K562 (cell line): ENCODE measurements around the gene CUX1. TPM values are rescaled to one million over a fixed set of nuclear protein-coding genes. Genes with fewer than 3 reads are reported as not detected.
A peak's percentile ranks its signal among the peaks of the same experiment; 100 is the strongest.

Experiments used
- ATAC-seq: fragments of 200-7000 bp; cut with Tn5 transposase; 3 replicates; pipeline ENCODE4 v1.9.1; 2020; ENCODE audit warnings: moderate library complexity
- BruUV-seq: library from RNA; stranded (reverse); fragments of 400-500 nt; replicated peaks from 2 replicates; lab custom pipeline; 2021; lab: Mats Ljungman, UMichigan
- CTCF ChIA-PET: fragments of 300-600 bp; formaldehyde crosslinking; extraction: SDS; loops from one replicate; lab custom pipeline; 2021; ENCODE audit warnings: low intra/inter-chr PET ratio; lab: Yijun Ruan, JAX
- POLR2A ChIA-PET: fragments of 300-600, 350-650 bp; sonication (Branson Sonifier 250); formaldehyde crosslinking; extraction: SDS; loops from one replicate; lab custom pipeline; 2021; ENCODE audit warnings: antibody characterized with exemption, inconsistent platforms; lab: Yijun Ruan, JAX
- DNase-seq, 4 experiments: peaks; one replicate each; pipeline versions ENCODE4 v3.0.0 to v3.0.0-alpha.2; 2011 to 2018; ENCODE audit warnings: low spot score in 3 of 4, mixed read lengths in 3 of 4; ENCODE audit errors: extremely low read depth in 1 of 4
- FAIRE-seq: peaks from 2 replicates; lab custom pipeline; 2011; peaks lifted over from hg19 to GRCh38; lab: Jason Lieb, UNC
- H2AFZ ChIP-seq: 2 replicates; pipeline ENCODE4 v1.6.0; 2011; ENCODE audit warnings: low read depth, low read length, control low read depth, inconsistent platforms
- H3K27ac ChIP-seq: fragments of 200-600 bp; 3 replicates; pipeline ENCODE4 v1.8.0; 2011; ENCODE audit warnings: low read depth, mild to moderate bottlenecking, control low read depth, inconsistent platforms, low read length, moderate library complexity, mixed read lengths; ENCODE audit errors: extremely low read depth
- H3K27me3 ChIP-seq, 2 experiments: fragments of 300-600 bp in 1 of 2; 2 replicates in 1 of 2; 3 replicates in 1 of 2; pipeline versions ENCODE4 v1.6.0 to v1.8.0; 2011; ENCODE audit warnings: inconsistent platforms in 2 of 2, low read length in 2 of 2, mild to moderate bottlenecking in 1 of 2, mixed read lengths in 1 of 2, moderate library complexity in 1 of 2; ENCODE audit not compliant: control insufficient read depth in 2 of 2, insufficient read depth in 2 of 2
- H3K36me3 ChIP-seq: fragments of 300-600 bp; 3 replicates; pipeline ENCODE4 v1.8.0; 2011; ENCODE audit warnings: mild to moderate bottlenecking, low read length, inconsistent platforms; ENCODE audit not compliant: control insufficient read depth, insufficient read depth
- H3K4me1 ChIP-seq, 2 experiments: fragments of 200-600 bp in 1 of 2; replicated peaks in 1 of 2; 2 replicates in 1 of 2; 3 replicates in 1 of 2; pipeline versions ENCODE4 v1.5.1 to v1.8.0; 2011; ENCODE audit warnings: inconsistent platforms in 2 of 2, low read length in 2 of 2, mild to moderate bottlenecking in 1 of 2, mixed read lengths in 1 of 2, moderate library complexity in 1 of 2; ENCODE audit not compliant: control insufficient read depth in 2 of 2, insufficient read depth in 2 of 2
- H3K4me2 ChIP-seq: 2 replicates; pipeline ENCODE4 v1.6.1; 2011; ENCODE audit warnings: low read length, control low read depth, inconsistent platforms, mixed read lengths; ENCODE audit not compliant: insufficient read depth
- H3K4me3 ChIP-seq: fragments of 200-600 bp; sonication (generic), shearing (Covaris generic); 2 replicates; pipeline ENCODE4 v1.5.1; 2016; ENCODE audit warnings: control low read depth, inconsistent platforms
- H3K79me2 ChIP-seq: fragments of 200-600 bp; 3 replicates; pipeline ENCODE4 v1.8.0; 2011; ENCODE audit warnings: low read length, inconsistent platforms; ENCODE audit not compliant: control insufficient read depth, insufficient read depth
- H3K9ac ChIP-seq, 2 experiments: 2 replicates each; pipeline versions ENCODE4 v1.6.0 to v1.6.1; 2011; ENCODE audit warnings: low read depth in 2 of 2, low read length in 2 of 2, control low read depth in 1 of 2, inconsistent platforms in 1 of 2, mild to moderate bottlenecking in 1 of 2, mixed read lengths in 1 of 2; ENCODE audit not compliant: insufficient read depth in 1 of 2
- H3K9me1 ChIP-seq: one replicate; pipeline ENCODE4 v1.6.0; 2011; ENCODE audit warnings: inconsistent platforms, mild to moderate bottlenecking, low read length, moderate library complexity; ENCODE audit not compliant: control insufficient read depth, insufficient read depth
- H3K9me3 ChIP-seq: replicated peaks from 2 replicates; pipeline ENCODE4 v1.5.1; 2011; ENCODE audit warnings: low read depth, low read length, inconsistent platforms; ENCODE audit not compliant: control insufficient read depth, insufficient read depth
- H4K20me1 ChIP-seq: replicated peaks from 2 replicates; pipeline ENCODE4 v1.6.1; 2011; ENCODE audit warnings: low read length, inconsistent platforms, mixed read lengths; ENCODE audit not compliant: control insufficient read depth, insufficient read depth
- CREB1 ChIP-seq, 2 experiments: sonication (generic) in 1 of 2; formaldehyde crosslinking in 1 of 2; IDR thresholded peaks; 2 replicates each; pipeline versions ENCODE4 v1.6.1 to v1.8.0; 2012 to 2022; ENCODE audit warnings: inconsistent platforms in 1 of 2, mild to moderate bottlenecking in 1 of 2, missing genetic modification reagents in 1 of 2, moderate library complexity in 1 of 2
- GATAD2B ChIP-seq: fragments of 450-650 bp; IDR thresholded peaks from 2 replicates; pipeline ENCODE4 v1.6.1; 2017; ENCODE audit warnings: mild to moderate bottlenecking, borderline replicate concordance
- HDAC1 ChIP-seq, 2 experiments: fragments of 450-650 bp; IDR thresholded peaks; 2 replicates each; pipeline ENCODE4 v1.6.1; 2016 to 2017; ENCODE audit warnings: inconsistent platforms in 1 of 2, mild to moderate bottlenecking in 1 of 2, moderate library complexity in 1 of 2
- NR2C1 ChIP-seq, 2 experiments: fragments of 450-650 bp; IDR thresholded peaks; 2 replicates each; pipeline ENCODE4 v1.6.1; 2017; ENCODE audit warnings: mild to moderate bottlenecking in 2 of 2, antibody characterized with exemption in 1 of 2, inconsistent platforms in 1 of 2, missing compliant biosample characterization in 1 of 2, missing genetic modification characterization in 1 of 2
- PCBP1 ChIP-seq: fragments of 200-400 bp; formaldehyde crosslinking; IDR thresholded peaks from 2 replicates; pipeline ENCODE4 v1.6.1; 2018; ENCODE audit warnings: mild to moderate bottlenecking, low read depth, low read length; ENCODE audit not compliant: poor library complexity, severe bottlenecking
- SMAD1 ChIP-seq: fragments of 150-350 bp; IDR thresholded peaks from 2 replicates; pipeline ENCODE4 v1.6.1; 2014; ENCODE audit warnings: low read length, low read depth; ENCODE audit not compliant: partially characterized antibody
- SMAD4 ChIP-seq: fragments of 250-450 bp; sonication (Bioruptor Pico); conservative IDR thresholded peaks from 2 replicates; pipeline ENCODE4 v1.8.0; 2021; ENCODE audit warnings: inconsistent platforms, mild to moderate bottlenecking, moderate library complexity
- SMARCA4 ChIP-seq: fragments of 450-650 bp; IDR thresholded peaks from 2 replicates; pipeline ENCODE4 v1.6.1; 2016
- TSC22D4 ChIP-seq: fragments of 450-650 bp; IDR thresholded peaks from 2 replicates; pipeline ENCODE4 v1.6.1; 2016; ENCODE audit warnings: missing genetic modification characterization, missing biosample characterization, control low read depth
- ZFP30 ChIP-seq: fragments of 250-450 bp; sonication (Bioruptor Pico); IDR thresholded peaks from 2 replicates; pipeline ENCODE4 v1.8.0; 2022; ENCODE audit warnings: moderate library complexity, mild to moderate bottlenecking, inconsistent platforms, borderline replicate concordance
- whole genome bisulfite sequencing: fragments of 100-300 bp; shearing (Covaris generic); methylation state at CpG from one replicate; pipeline ENCODE4 v1.1.6; 2016; ENCODE audit warnings: low coverage, mixed read lengths; ENCODE audit not compliant: insufficient coverage; ENCODE audit errors: missing lambda C conversion rate; 5-methylcytosine and 5-hydroxymethylcytosine counted together
- in situ Hi-C: fragments of 300-500 bp; cut with MboI; formaldehyde crosslinking; loops from 4 replicates; pipeline ENCODE4 v1.15.0; 2018; ENCODE audit warnings: inconsistent platforms, mixed read lengths
- intact Hi-C: fragments of 100-400 bp; cut with micrococcal nuclease; formaldehyde crosslinking; loops from 2 replicates; pipeline ENCODE4 v1.14.2; 2022
- polyA plus RNA-seq, 8 experiments: library from polyadenylated mRNA; depleted of rRNA in 4 of 8; stranded (reverse) in 5 of 8; unstranded in 3 of 8; fragments of >200 nt; fragmentation: Nextera tagmentation in 2 of 8; fragmentation: Illumina TruSeq in 1 of 8; extraction: Ambion mirVana in 2 of 8; extraction: Trizol in 1 of 8; gene quantifications; 2 replicates each; pipeline versions ENCODE4 v1.2.1 to v1.2.3, GENCODE V29; 2011 to 2014; ENCODE audit warnings: inconsistent platforms in 1 of 8, missing spikeins in 1 of 8
- total RNA-seq, 7 experiments: library from RNA; depleted of rRNA in 6 of 7; stranded (reverse); fragments of >200 nt in 6 of 7; fragmentation: Illumina TruSeq in 2 of 7; extraction: Trizol in 2 of 7; gene quantifications; 2 replicates each; pipeline versions ENCODE4 v1.2.1 to v1.2.3, GENCODE V29; 2011 to 2021; ENCODE audit warnings: low replicate concordance in 1 of 7

The CUX1 gene
- total and polyA plus RNA-seq, 9 of the 15 experiments (the other 6 are each of a cell fraction or from before 2014, with no cell fraction given) = 3.6 to 55.3 (median 25.2) TPM

- TF ChIP-seq NR2C1 (IDR thresholded peaks at IDR 0.05) (no peak), NR2C1 (tag; IDR thresholded peaks at IDR 0.05) (no peak), TSC22D4 (tag) (no peak), HDAC1 (IDR thresholded peaks at IDR 0.05) (no peak), SMAD1 (no peak), SMAD4 (CRISPR knock-in tag) (no peak), GATAD2B (no peak)
These were observed 463.1 kb downstream of the CUX1 start (continued) for GRCh38 chr7:102280521-102280920.

GRCh38 chr7:102281785-102282184 lies 464.4 kb downstream of the CUX1 start:
- Histone ChIP-seq H3K4me1 (peaks cover 10 to 55% of the 10 kb centered on the region in 2 experiments; a peak in 4 of 5 replicates), H3K9me3 (no peaks in the 10 kb centered on the region), H3K4me3 (no peak overlapping the region), H3K9ac (no peak overlapping the region), H3K27me3 (peaks cover 12 to 23% of the 10 kb centered on the region in 2 experiments; a peak in 4 of 5 replicates), H3K79me2 (no peaks in the 10 kb centered on the region), H3K36me3 (no peaks in the 10 kb centered on the region), H3K9me1 (no peaks in the 10 kb centered on the region), H3K4me2 (no peak overlapping the region), H3K27ac (no peak overlapping the region), H2AFZ (no peak overlapping the region), H4K20me1 (peaks cover 8% of the 10 kb centered on the region; the same call in 1 of the 2 replicates)
- 47% methylated on average over 14 of the region's 14 CpGs for WGBS
- TF ChIP-seq SMARCA4 (no peak), PCBP1 (peak; percentile 3), ZFP30 (CRISPR knock-in tag) (no peak), CREB1 (IDR thresholded peaks at IDR 0.05) (no peak), CREB1 (CRISPR knock-in tag; IDR thresholded peaks at IDR 0.05) (0 out of 2 replicates have a peak, but pooled peaks have one; percentile 23)
- ATAC-seq = no peak
- FAIRE-seq = no peak
- ChIA-PET CTCF (no interaction called here), POLR2A (interaction anchor here (0.6 to 1.4 kb wide), 4 partner anchors 12 to 84 kb away, joined by 3 to 4 read pairs (median 3); no protein-coding TSS in a partner anchor)
- no TSS peak for BruUV-seq
- no peak for DNase-seq
- in situ Hi-C loops (loop anchor here (5.0 kb wide), 1 partner anchor 111 kb away; no protein-coding TSS in a partner anchor), intact Hi-C loops (no loop called here)
